Measurements from ENCODE around the gene HCST.

The HCST gene

GRCh38 chr19:35940839-35941238 is 38.5 kb downstream of the HCST start:
- no peak for TF ChIP-seq CTCF (conservative IDR thresholded peaks at IDR 0.05; ENCODE audit: control insufficient read depth, insufficient read depth, low read depth, low read length)

GRCh38 chr19:35942235-35942634 is 39.9 kb downstream of the HCST start:
- no peak for TF ChIP-seq CTCF (conservative IDR thresholded peaks at IDR 0.05; ENCODE audit: control insufficient read depth, insufficient read depth, low read depth, low read length)

More at GRCh38 chr19:35940839-35941238, 38.5 kb downstream of the HCST start:
- H3K4me3 ChIP-seq (ENCODE audit: control insufficient read depth, low read depth, low read length) = no peak overlapping the region
- no peak for DNase-seq (ENCODE audit: low read depth)

GRCh38 chr19:35943321-35944301 is 41.3 kb downstream of the HCST start:
- no peak for DNase-seq (ENCODE audit: low read depth)
- H3K4me3 ChIP-seq (ENCODE audit: control insufficient read depth, low read depth, low read length) = no peak overlapping the region
- TF ChIP-seq CTCF (conservative IDR thresholded peaks at IDR 0.05; ENCODE audit: control insufficient read depth, insufficient read depth, low read depth, low read length) = no peak

More at GRCh38 chr19:35942235-35942634, 39.9 kb downstream of the HCST start:
- H3K4me3 ChIP-seq (ENCODE audit: control insufficient read depth, low read depth, low read length) = no peak overlapping the region
- DNase-seq (ENCODE audit: low read depth) = no peak

- no peak for DNase-seq (ENCODE audit: low read depth)
- no peak overlapping the region for H3K4me3 ChIP-seq (ENCODE audit: control insufficient read depth, low read depth, low read length)
- no peak for TF ChIP-seq CTCF (conservative IDR thresholded peaks at IDR 0.05; ENCODE audit: control insufficient read depth, insufficient read depth, low read depth, low read length)
These were observed 42.2 kb downstream of the HCST start for GRCh38 chr19:35944556-35944955.

- DNase-seq (ENCODE audit: low read depth) = no peak
- no peak for TF ChIP-seq CTCF (conservative IDR thresholded peaks at IDR 0.05; ENCODE audit: control insufficient read depth, insufficient read depth, low read depth, low read length)
- no peak overlapping the region for H3K4me3 ChIP-seq (ENCODE audit: control insufficient read depth, low read depth, low read length)
These were observed 42.9 kb downstream of the HCST start for GRCh38 chr19:35945121-35945790.

GRCh38 chr19:35946203-35946602 is 43.9 kb downstream of the HCST start:
- no peak for TF ChIP-seq CTCF (conservative IDR thresholded peaks at IDR 0.05; ENCODE audit: control insufficient read depth, insufficient read depth, low read depth, low read length)
- H3K4me3 ChIP-seq (ENCODE audit: control insufficient read depth, low read depth, low read length) = no peak overlapping the region
- no peak for DNase-seq (ENCODE audit: low read depth)

Measured in fibroblast of mammary gland (primary cell).